Heart right ventricle (tissue), 16 donors: ENCODE data around the gene CTXN1. TPM values are rescaled to one million over a fixed set of nuclear protein-coding genes. Genes with fewer than 3 reads are reported as not detected.
A peak's percentile ranks its signal among the peaks of the same experiment; 100 is the strongest.

Experiments used
- ATAC-seq, 8 donors: fragments of 200-7000 bp; cut with Tn5 transposase; one replicate each; pipeline ENCODE4 v1.9.1; 2020; ENCODE audit warnings: mild to moderate bottlenecking in 8 of 8, moderate library complexity in 8 of 8, moderate number of reproducible peaks in 1 of 8
- DNase-seq, 2 donors: peaks; one replicate each; pipeline ENCODE4 v3.0.0-alpha.2; 2020
- H3K27ac ChIP-seq, 10 donors: fragments of 200-600 bp; sonication (generic) in 2 of 10; one replicate each; pipeline versions ENCODE4 v1.5.0 to v1.8.0; 2020 to 2022; ENCODE audit warnings: mild to moderate bottlenecking in 3 of 10
- H3K27me3 ChIP-seq, 7 donors: fragments of 200-600 bp; one replicate each; pipeline ENCODE4 v1.8.0; 2021 to 2022; ENCODE audit warnings: mild to moderate bottlenecking in 2 of 7
- H3K36me3 ChIP-seq, 9 donors: fragments of 200-600 bp; sonication (generic) in 1 of 9; one replicate each; pipeline versions ENCODE4 v1.5.0 to v1.8.0; 2020 to 2022; ENCODE audit warnings: mild to moderate bottlenecking in 2 of 9
- H3K4me1 ChIP-seq, 9 donors: fragments of 200-600 bp; sonication (generic) in 1 of 9; one replicate each; pipeline versions ENCODE4 v1.5.0 to v1.8.0; 2020 to 2022; ENCODE audit warnings: mild to moderate bottlenecking in 4 of 9
- H3K4me3 ChIP-seq, 10 donors: fragments of 200-600 bp; sonication (generic) in 2 of 10; one replicate each; pipeline versions ENCODE4 v1.5.0 to v1.8.0; 2020 to 2022; ENCODE audit warnings: mild to moderate bottlenecking in 7 of 10, moderate library complexity in 2 of 10
- H3K9me3 ChIP-seq, 11 donors: fragments of 200-600 bp in 10 of 11; sonication (generic) in 2 of 11; one replicate each; pipeline versions ENCODE4 v1.5.0 to v1.8.0; 2013 to 2022; ENCODE audit warnings: mild to moderate bottlenecking in 2 of 11, control low read depth in 1 of 11, moderate library complexity in 1 of 11
- WGBS, 2 donors: extraction: QIAGEN DNeasy Blood & Tissue Kit; methylation state at CpG; one replicate each; pipeline ENCODE4 v1.1.7; 2013; ENCODE audit warnings: inconsistent platforms in 1 of 2; 5-methylcytosine and 5-hydroxymethylcytosine counted together
- intact Hi-C, 10 donors: fragments of 100-400 bp; cut with DNase I; formaldehyde crosslinking; loops; one replicate each; pipeline versions ENCODE4 v1.11.1 to v1.14.2; 2022
- polyA plus RNA-seq, 2 donors: library from polyadenylated mRNA; stranded (reverse); fragments of 200-250 nt; gene quantifications; one replicate each; pipeline ENCODE4 v1.2.3, GENCODE V29; 2013
- total RNA-seq, 10 donors: library from RNA; stranded (reverse); fragmentation: NEBNext Ultra II Directional in 3 of 10; extraction: Animal tissue kit (Norgen Biotek cat#: 25700) in 3 of 10; gene quantifications; one replicate each; pipeline versions ENCODE4 v1.2.1 to v1.2.4, GENCODE V29; 2021 to 2023
- TF ChIP-seq, protein P1 (sequence below), 9 donors: fragments of 200-600 bp; sonication (generic) in 2 of 9; IDR thresholded peaks; one replicate each; pipeline versions ENCODE4 v1.5.0 to v1.8.0; 2021 to 2022; ENCODE audit warnings: antibody characterized with exemption in 9 of 9, mild to moderate bottlenecking in 5 of 9, moderate library complexity in 1 of 9
- donor health status: Arrhythmogenic right ventricular cardiomyopathy.
- donor health status: ischemic (EF 13 %, LVEDD 7.1; RV severe dilation, severe dysfunction).
- donor health status: healthy with polysubstance abuse.
- donor health status: DM: no; HTN: yes; CAD: no.
- donor health status: DM: no; HTN: no; CAD: no.
- donor health status: ischemic (EF 25% LVEDD 6.9; RV normal size, moderate dysfunction).
- donor health status: ischemic (EF 25% LVEDD 5.7; RV mildly dilated, moderate dysfunction).
- donor health status: healthy.
- donor health status: DM: yes; HTN: yes; CAD: no.
- donor health status: Ischemic cardiomyopathy.
- donor health status: ischemic (EF 35%, LVEDD 5.7; RV mildly dilated, moderate dysfunction).
- donor health status: nonischemic (EF 11% LVEDD 7.7; RV severe dilation, severe dysfunction).
- donor health status: DM: yes; HTN: yes; CAD: no.
- donor health status: PGD.
- donor health status: ischemic (EF 29% LVEDD 5.4; RV normal size, mild dysfunction).
- donor health status: nonischemic (EF 23%, LVEDD 6.1; RV moderate dilation, normal function).

The CTXN1 gene
- total and polyA plus RNA-seq, 12 donors, result 0.18 to 0.74 (median 0.25) TPM; not detected in 5

DNA sequence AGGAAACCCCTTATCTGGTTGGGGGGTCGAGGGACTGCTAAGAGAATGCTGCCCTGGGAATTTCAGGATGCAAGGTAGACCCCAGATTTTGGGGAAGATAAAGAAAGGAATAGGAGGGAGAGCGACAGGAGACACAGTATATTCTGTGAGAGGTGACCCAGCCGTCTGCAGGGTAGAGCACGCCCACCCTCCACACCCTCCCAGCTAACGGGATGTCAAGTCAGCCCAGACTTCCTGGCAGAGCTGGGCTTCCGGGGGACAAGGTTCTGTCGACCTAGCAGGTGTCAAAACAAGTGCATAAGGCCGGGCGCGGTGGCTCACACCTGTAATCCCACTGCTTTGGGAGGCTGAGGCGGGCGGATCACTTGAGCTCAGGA, 51.0 kb downstream of the CTXN1 start:
- peak overlapping the region in 8 of 10 donors; percentile 26 to 49 (median 38) for H3K4me3 ChIP-seq
- H3K27me3 ChIP-seq, result peaks cover 6 to 54% (median 36%) of the 10 kb centered on the region in 7 donors
- H3K4me1 ChIP-seq, result peaks cover 0 to 40% (median 20%) of the 10 kb centered on the region in 9 donors
- DNase-seq (no peak), ATAC-seq (no peak)
- TF ChIP-seq, protein P1, sequence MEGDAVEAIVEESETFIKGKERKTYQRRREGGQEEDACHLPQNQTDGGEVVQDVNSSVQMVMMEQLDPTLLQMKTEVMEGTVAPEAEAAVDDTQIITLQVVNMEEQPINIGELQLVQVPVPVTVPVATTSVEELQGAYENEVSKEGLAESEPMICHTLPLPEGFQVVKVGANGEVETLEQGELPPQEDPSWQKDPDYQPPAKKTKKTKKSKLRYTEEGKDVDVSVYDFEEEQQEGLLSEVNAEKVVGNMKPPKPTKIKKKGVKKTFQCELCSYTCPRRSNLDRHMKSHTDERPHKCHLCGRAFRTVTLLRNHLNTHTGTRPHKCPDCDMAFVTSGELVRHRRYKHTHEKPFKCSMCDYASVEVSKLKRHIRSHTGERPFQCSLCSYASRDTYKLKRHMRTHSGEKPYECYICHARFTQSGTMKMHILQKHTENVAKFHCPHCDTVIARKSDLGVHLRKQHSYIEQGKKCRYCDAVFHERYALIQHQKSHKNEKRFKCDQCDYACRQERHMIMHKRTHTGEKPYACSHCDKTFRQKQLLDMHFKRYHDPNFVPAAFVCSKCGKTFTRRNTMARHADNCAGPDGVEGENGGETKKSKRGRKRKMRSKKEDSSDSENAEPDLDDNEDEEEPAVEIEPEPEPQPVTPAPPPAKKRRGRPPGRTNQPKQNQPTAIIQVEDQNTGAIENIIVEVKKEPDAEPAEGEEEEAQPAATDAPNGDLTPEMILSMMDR (IDR thresholded peaks at IDR 0.05), result no peak
- no peak overlapping the region for H3K27ac ChIP-seq
- intact Hi-C loops, result no loop called here
- 46 to 47% methylated on average over 12 of the region's 12 CpGs for WGBS, 2 donors
- no peaks in the 10 kb centered on the region for H3K9me3 ChIP-seq
- no peaks in the 10 kb centered on the region for H3K36me3 ChIP-seq

Other genes starting within 250 kb of the CTXN1 start
- 1 to 10 TPM in 1 of 10 donors, under 1 TPM in 5, not detected in 4; 0.17 to 1.2 (median 0.25) TPM for gene MCEMP1, start 249.0 kb downstream of the CTXN1 start, total RNA-seq
- under 1 TPM in 1 of 2 donors, not detected in 1; 0.71 TPM for gene MCEMP1, start 249.0 kb downstream of the CTXN1 start, polyA plus RNA-seq
- 100 to 1,000 TPM in 3 of 10 donors, 10 to 100 TPM in 7; 75.3 to 132 (median 86.0) TPM for gene TRAPPC5, start 245.3 kb downstream of the CTXN1 start, total RNA-seq
- gene TRAPPC5, start 245.3 kb downstream of the CTXN1 start, polyA plus RNA-seq, result 100 to 1,000 TPM; 149 to 388 TPM
- 1 to 10 TPM in 1 of 10 donors, under 1 TPM in 4, not detected in 5; 0.21 to 1.0 (median 0.44) TPM for gene FCER2, start 224.0 kb downstream of the CTXN1 start, total RNA-seq
- under 1 TPM; 0.13 to 0.44 TPM for gene FCER2, start 224.0 kb downstream of the CTXN1 start, polyA plus RNA-seq
- 1 to 10 TPM in 3 of 10 donors, under 1 TPM in 4, not detected in 3; 0.25 to 4.2 (median 0.91) TPM for gene CLEC4G, start 194.0 kb downstream of the CTXN1 start, total RNA-seq
- under 1 TPM; 0.20 to 0.73 TPM for gene CLEC4G, start 194.0 kb downstream of the CTXN1 start, polyA plus RNA-seq
- gene CD209, start 178.6 kb downstream of the CTXN1 start, total RNA-seq, result 10 to 100 TPM in 2 of 10 donors, 1 to 10 TPM in 8; 1.6 to 29.6 (median 4.6) TPM
- gene CD209, start 178.6 kb downstream of the CTXN1 start, polyA plus RNA-seq, result under 1 TPM; 0.54 to 0.95 TPM
- gene CLEC4M, start 162.9 kb downstream of the CTXN1 start, total RNA-seq, result not detected
- gene CLEC4M, start 162.9 kb downstream of the CTXN1 start, polyA plus RNA-seq, result not detected
- 10 to 100 TPM; 16.8 to 26.3 (median 20.3) TPM for gene EVI5L, start 95.9 kb downstream of the CTXN1 start, total RNA-seq
- 10 to 100 TPM; 12.9 to 21.0 TPM for gene EVI5L, start 95.9 kb downstream of the CTXN1 start, polyA plus RNA-seq
- gene PRR36, start 51.7 kb downstream of the CTXN1 start, total RNA-seq, result under 1 TPM in 1 of 10 donors, not detected in 9; 0.05 TPM
- gene PRR36, start 51.7 kb downstream of the CTXN1 start, polyA plus RNA-seq, result under 1 TPM; 0.01 to 0.07 TPM
- 1 to 10 TPM in 5 of 10 donors, under 1 TPM in 5; 0.33 to 3.3 (median 0.99) TPM for gene LRRC8E, start 37.6 kb downstream of the CTXN1 start, total RNA-seq
- gene LRRC8E, start 37.6 kb downstream of the CTXN1 start, polyA plus RNA-seq, result 1 to 10 TPM in 1 of 2 donors, under 1 TPM in 1; 0.66 to 1.2 TPM
- 10 to 100 TPM; 21.3 to 32.5 (median 24.6) TPM for gene MAP2K7, start 22.3 kb downstream of the CTXN1 start, total RNA-seq
- 10 to 100 TPM; 13.1 to 53.8 TPM for gene MAP2K7, start 22.3 kb downstream of the CTXN1 start, polyA plus RNA-seq
- 10 to 100 TPM in 2 of 10 donors, 1 to 10 TPM in 8; 1.1 to 11.6 (median 4.7) TPM for gene TGFBR3L, start 11.3 kb downstream of the CTXN1 start, total RNA-seq
- 1 to 10 TPM; 1.9 to 2.3 TPM for gene TGFBR3L, start 11.3 kb downstream of the CTXN1 start, polyA plus RNA-seq
- 10 to 100 TPM in 3 of 10 donors, 1 to 10 TPM in 7; 5.7 to 12.9 (median 9.5) TPM for gene SNAPC2, start 5.8 kb downstream of the CTXN1 start, total RNA-seq
- 10 to 100 TPM in 1 of 2 donors, 1 to 10 TPM in 1; 7.3 to 26.1 TPM for gene SNAPC2, start 5.8 kb downstream of the CTXN1 start, polyA plus RNA-seq
- 10 to 100 TPM; 54.9 to 97.5 (median 71.4) TPM for gene TIMM44, start 17.5 kb upstream of the CTXN1 start, total RNA-seq
- 100 to 1,000 TPM; 110 to 188 TPM for gene TIMM44, start 17.5 kb upstream of the CTXN1 start, polyA plus RNA-seq
- 10 to 100 TPM; 44.2 to 60.1 (median 55.3) TPM for gene ELAVL1, start 79.5 kb upstream of the CTXN1 start, total RNA-seq
- gene ELAVL1, start 79.5 kb upstream of the CTXN1 start, polyA plus RNA-seq, result 10 to 100 TPM; 11.6 to 31.7 TPM
- not detected for gene CCL25, start 126.6 kb upstream of the CTXN1 start, total RNA-seq
- gene CCL25, start 126.6 kb upstream of the CTXN1 start, polyA plus RNA-seq, result not detected
- gene FBN3, start 223.5 kb upstream of the CTXN1 start, total RNA-seq, result under 1 TPM in 3 of 10 donors, not detected in 7; 0.05 to 0.26 (median 0.06) TPM
- not detected for gene FBN3, start 223.5 kb upstream of the CTXN1 start, polyA plus RNA-seq